Activated CD8-positive, alpha-beta memory T cell treated with anti-CD3 and anti-CD28 coated beads for 48 hours (primary cell): ENCODE results near the gene POLE.
A peak's percentile ranks its signal among the peaks of the same experiment; 100 is the strongest.

Experiments used
- DNase-seq, 3 experiments: peaks; one replicate each; pipeline ENCODE4 v3.0.0-alpha.2; 2020; ENCODE audit warnings: low read depth in 2 of 3, low spot score in 2 of 3

Gene POLE

GRCh38 chr12:132687211-132688164, at the start of gene POLE, which contains the start of gene PXMP2:
Gene POLE, minus strand, starts transcription at chr12:132687342. Its CDS starts 27 bp downstream, at chr12:132687315.
Gene PXMP2, plus strand, starts transcription at chr12:132687587. Its CDS starts 84 bp downstream, at chr12:132687671.
- DNase-seq: peak; percentile 89 to 93 (median 91)

GRCh38 chr12:132736913-132737312, 49.8 kb upstream of the POLE start:
- no peak for DNase-seq

- no peak for DNase-seq
These were observed 49.2 kb upstream of the POLE start for GRCh38 chr12:132736378-132736777.

GRCh38 chr12:132735496-132735895, 48.4 kb upstream of the POLE start:
- DNase-seq: no peak

- DNase-seq: no peak
These were observed 47.1 kb upstream of the POLE start for GRCh38 chr12:132734206-132734605.

GRCh38 chr12:132731574-132731973, 44.4 kb upstream of the POLE start:
- DNase-seq: no peak

GRCh38 chr12:132730353-132730752, 43.2 kb upstream of the POLE start:
- no peak for DNase-seq

- no peak for DNase-seq
These were observed 42.6 kb upstream of the POLE start for GRCh38 chr12:132729541-132730320.

- DNase-seq: no peak
These were observed 41.4 kb upstream of the POLE start for GRCh38 chr12:132728502-132728901.

GRCh38 chr12:132727091-132727794, 40.1 kb upstream of the POLE start:
- DNase-seq: no peak

- DNase-seq: no peak
These were observed 39.2 kb upstream of the POLE start for GRCh38 chr12:132726386-132726785.

- DNase-seq: no peak
These were observed 37.5 kb upstream of the POLE start for GRCh38 chr12:132724506-132725241.

GRCh38 chr12:132723764-132724140, 36.6 kb upstream of the POLE start:
- DNase-seq: no peak

GRCh38 chr12:132723015-132723763, 36.0 kb upstream of the POLE start:
- no peak for DNase-seq

- DNase-seq: no peak
These were observed 33.6 kb upstream of the POLE start for GRCh38 chr12:132720606-132721345.

- DNase-seq: no peak
These were observed 32.8 kb upstream of the POLE start for GRCh38 chr12:132719954-132720324.

- no peak for DNase-seq
These were observed 32.2 kb upstream of the POLE start for GRCh38 chr12:132719141-132719953.

GRCh38 chr12:132718644-132719043, 31.5 kb upstream of the POLE start:
- no peak for DNase-seq
